Activated naive CD4-positive, alpha-beta T cell treated with anti-CD3 and anti-CD28 coated beads for 36 hours (primary cell): ENCODE results near the gene FGGY. TPM values are rescaled to one million over a fixed set of nuclear protein-coding genes. Genes with fewer than 3 reads are reported as not detected.

Experiments used
- CTCF ChIA-PET: fragments of 350-600 bp; sonication (Branson Sonifier 250); formaldehyde crosslinking; loops from one replicate; lab custom pipeline; 2021; ENCODE audit warnings: antibody characterized with exemption; lab: Charles Lee
- DNase-seq: peaks from one replicate; pipeline ENCODE4 v3.0.0-alpha.2; 2020
- H3K27ac Mint-ChIP-seq: one replicate; pipeline ENCODE4 v1.8.0; 2021; ENCODE audit warnings: mild to moderate bottlenecking, mixed read lengths
- H3K27me3 Mint-ChIP-seq: one replicate; pipeline ENCODE4 v1.8.0; 2021; ENCODE audit warnings: low read depth, mixed read lengths
- H3K36me3 Mint-ChIP-seq: one replicate; pipeline ENCODE4 v1.8.0; 2021; ENCODE audit warnings: low read depth, mixed read lengths
- H3K4me1 Mint-ChIP-seq: one replicate; pipeline ENCODE4 v1.8.0; 2021; ENCODE audit warnings: low read depth, mixed read lengths
- H3K4me3 Mint-ChIP-seq: one replicate; pipeline ENCODE4 v1.8.0; 2021; ENCODE audit warnings: mild to moderate bottlenecking, moderate library complexity, mixed read lengths
- H3K9me3 Mint-ChIP-seq: one replicate; pipeline ENCODE4 v1.8.0; 2021; ENCODE audit warnings: mixed read lengths
- intact Hi-C: fragments of 100-400 bp; cut with micrococcal nuclease; formaldehyde crosslinking; loops from one replicate; pipeline ENCODE4 v1.15.1; 2023
- total RNA-seq, 2 experiments: library from RNA; stranded (reverse); gene quantifications; one replicate each; pipeline ENCODE4 v1.2.3, GENCODE V29; 2021

Gene FGGY
- total RNA-seq, 2 experiments from 2014 or later, result 9.8 to 10.9 TPM

DNA sequence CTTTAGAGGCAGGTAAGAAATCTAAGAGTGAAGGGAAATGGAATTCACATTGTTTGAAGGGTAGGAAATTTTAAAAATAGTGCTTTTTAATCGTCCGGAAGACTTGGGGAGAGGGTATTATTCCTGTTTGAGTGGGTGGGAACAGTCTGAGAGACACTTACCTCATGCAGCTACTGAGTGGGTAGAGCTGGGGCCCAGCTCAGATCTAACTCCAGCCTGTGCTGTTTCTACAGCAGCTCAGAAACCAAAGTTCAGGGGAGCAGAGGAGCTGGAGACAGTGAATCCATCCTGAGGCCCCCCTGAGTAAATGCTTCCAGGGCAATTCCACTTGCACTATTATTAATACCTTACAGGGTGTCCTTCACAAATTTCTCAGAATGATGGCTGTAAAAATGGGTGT, 63.8 kb downstream of the FGGY start:
- Mint-ChIP-seq H3K4me1 (no peaks in the 10 kb centered on the region), H3K36me3 (peaks cover 3% of the 10 kb centered on the region), H3K4me3 (no peak overlapping the region), H3K9me3 (no peaks in the 10 kb centered on the region), H3K27ac (no peak overlapping the region), H3K27me3 (no peaks in the 10 kb centered on the region)
- CTCF ChIA-PET, result no interaction called here
- intact Hi-C loops, result no loop called here
- DNase-seq, result no peak

DNA sequence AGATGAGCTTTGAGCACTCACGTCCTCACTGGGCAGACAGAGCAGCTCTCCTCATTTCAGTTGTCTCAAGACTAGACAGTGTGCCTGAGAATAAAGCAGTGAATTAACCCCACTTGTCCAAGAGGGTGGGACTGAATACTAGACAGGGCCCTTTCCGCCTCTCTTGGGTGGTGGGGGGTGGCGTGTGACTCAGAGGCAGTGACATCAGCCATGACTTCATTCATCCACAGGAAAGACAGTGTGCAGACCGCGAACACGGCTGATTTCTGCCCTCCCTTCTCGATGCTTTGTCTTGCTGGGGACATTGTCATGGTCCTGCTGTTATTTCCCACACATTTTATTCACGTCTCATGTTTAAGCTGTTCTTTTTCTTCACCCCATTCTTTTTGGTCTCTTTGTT, 64.9 kb downstream of the FGGY start:
- H3K36me3 Mint-ChIP-seq, result peaks cover 3% of the 10 kb centered on the region
- no peaks in the 10 kb centered on the region for H3K4me1 Mint-ChIP-seq
- CTCF ChIA-PET, result no interaction called here
- no peak overlapping the region for H3K27ac Mint-ChIP-seq
- intact Hi-C loops, result no loop called here
- DNase-seq, result no peak
- no peaks in the 10 kb centered on the region for H3K27me3 Mint-ChIP-seq
- no peak overlapping the region for H3K4me3 Mint-ChIP-seq
- no peaks in the 10 kb centered on the region for H3K9me3 Mint-ChIP-seq

DNA sequence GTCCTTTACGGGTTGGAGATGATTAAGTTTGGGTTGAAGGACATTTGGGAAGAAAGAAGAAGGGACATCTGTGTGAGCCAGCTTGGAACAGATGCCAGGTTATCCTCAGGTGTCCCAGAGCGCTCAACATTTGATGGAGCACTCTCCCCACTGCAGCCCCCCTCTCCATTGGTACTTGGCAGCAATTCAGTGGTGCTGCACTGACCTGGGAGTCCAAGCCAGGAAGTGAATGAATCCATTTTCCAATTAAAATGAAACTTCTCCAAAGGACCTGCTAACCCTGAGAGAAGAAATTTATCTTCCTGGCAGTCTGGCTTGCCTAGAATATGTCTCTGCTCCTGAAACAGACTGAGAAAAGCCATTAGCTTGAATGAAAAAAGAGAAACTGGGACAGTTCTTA, 67.1 kb downstream of the FGGY start:
- intact Hi-C loops, result no loop called here
- no peak overlapping the region for H3K27ac Mint-ChIP-seq
- no peak for DNase-seq
- no peaks in the 10 kb centered on the region for H3K9me3 Mint-ChIP-seq
- CTCF ChIA-PET, result no interaction called here
- H3K27me3 Mint-ChIP-seq, result no peaks in the 10 kb centered on the region
- no peak overlapping the region for H3K4me3 Mint-ChIP-seq
- no peaks in the 10 kb centered on the region for H3K4me1 Mint-ChIP-seq
- peaks cover 4% of the 10 kb centered on the region for H3K36me3 Mint-ChIP-seq

DNA sequence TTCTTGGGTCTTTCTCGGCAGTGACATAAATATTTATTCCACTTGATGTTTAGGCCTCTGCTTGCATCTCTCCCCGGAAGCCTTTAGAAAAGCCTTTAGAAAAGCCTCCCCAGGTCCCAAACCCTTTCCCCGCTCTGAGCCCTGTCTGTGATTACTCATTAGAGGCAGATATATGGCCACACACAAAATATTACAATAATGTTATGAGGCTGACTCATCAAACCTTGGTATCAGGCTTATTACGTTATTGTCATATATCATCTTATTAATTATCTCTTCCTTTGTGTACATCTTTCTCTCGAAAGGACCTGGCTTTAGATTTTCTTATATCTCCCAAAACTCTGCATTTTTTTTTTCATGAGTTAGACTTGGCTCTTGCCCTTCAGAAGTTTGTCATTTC, 69.5 kb downstream of the FGGY start:
- CTCF ChIA-PET, result no interaction called here
- Mint-ChIP-seq H3K27me3 (no peaks in the 10 kb centered on the region), H3K36me3 (peaks cover 4% of the 10 kb centered on the region), H3K27ac (no peak overlapping the region), H3K9me3 (peaks cover 2% of the 10 kb centered on the region), H3K4me1 (no peaks in the 10 kb centered on the region), H3K4me3 (no peak overlapping the region)
- DNase-seq, result no peak
- intact Hi-C loops, result no loop called here

DNA sequence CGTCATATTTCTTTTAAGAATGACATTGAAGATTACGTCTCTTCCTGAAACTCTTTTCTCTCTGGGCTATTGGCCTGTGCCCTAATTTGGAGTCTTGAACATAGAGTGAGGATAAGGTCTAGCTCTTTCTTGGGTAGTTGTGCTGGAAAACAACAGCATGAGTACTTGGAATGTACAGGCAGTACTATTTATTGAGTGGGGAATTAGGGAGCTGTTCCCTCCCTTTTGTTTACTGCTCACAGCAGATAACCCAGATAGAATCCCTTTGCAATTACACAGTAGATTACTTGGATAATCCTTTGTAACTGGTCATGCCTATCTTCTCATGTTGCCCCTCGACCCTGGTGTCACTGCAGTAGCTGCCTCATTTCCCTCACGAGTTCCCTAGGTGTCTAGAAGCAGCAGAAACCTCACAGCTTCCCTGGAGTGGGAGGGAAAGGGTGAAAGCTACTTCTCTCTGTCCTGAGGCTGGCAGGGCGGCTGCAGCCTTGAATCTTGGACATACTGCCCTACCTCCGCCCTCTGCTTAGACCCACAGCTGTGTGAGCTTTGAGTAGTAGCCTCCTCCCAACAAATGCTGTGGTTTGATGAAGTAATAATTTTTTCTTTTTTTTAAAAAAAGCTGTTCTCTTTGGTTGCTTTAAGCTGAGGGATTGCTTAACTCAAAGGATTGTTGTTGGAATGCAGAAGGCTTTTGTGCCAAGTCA, 70.6 kb downstream of the FGGY start:
- peaks cover 5% of the 10 kb centered on the region for H3K9me3 Mint-ChIP-seq
- CTCF ChIA-PET, result no interaction called here
- H3K36me3 Mint-ChIP-seq, result peaks cover 2% of the 10 kb centered on the region

DNA sequence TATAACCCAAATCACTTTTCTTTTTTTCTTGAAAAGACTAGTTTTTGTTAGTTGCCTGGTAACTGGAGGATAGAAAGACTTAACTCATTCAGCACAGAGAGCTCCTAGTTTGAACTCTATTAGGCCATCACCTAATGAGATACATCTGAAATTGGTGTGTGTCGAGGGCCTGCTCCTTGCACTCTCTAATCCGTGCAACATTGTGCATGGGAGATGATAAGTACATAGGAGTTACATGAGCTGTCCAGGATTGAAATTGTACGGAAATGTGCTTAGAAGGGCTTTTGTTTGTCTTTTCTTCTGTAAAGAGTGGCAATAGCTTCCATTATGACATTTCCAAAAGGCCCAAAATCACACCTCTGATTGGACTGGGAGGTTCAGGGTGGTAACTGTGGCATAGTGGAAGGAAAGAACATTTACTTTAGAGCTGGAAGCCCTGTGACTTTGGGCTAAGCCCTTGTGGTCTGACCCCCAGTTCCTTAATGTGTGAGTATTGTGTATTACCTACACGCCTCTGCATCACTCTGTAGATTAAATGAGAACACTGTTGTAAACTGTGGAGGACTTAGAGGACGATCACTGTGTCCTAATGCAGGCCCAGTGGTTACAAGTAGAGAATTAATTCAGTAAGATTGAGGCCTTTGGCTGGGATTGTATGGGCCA, 71.2 kb downstream of the FGGY start:
- no peak overlapping the region for H3K4me3 Mint-ChIP-seq
- no peaks in the 10 kb centered on the region for H3K4me1 Mint-ChIP-seq
- CTCF ChIA-PET, result no interaction called here
- peaks cover 2% of the 10 kb centered on the region for H3K36me3 Mint-ChIP-seq
- no peak overlapping the region for H3K27ac Mint-ChIP-seq
- no peaks in the 10 kb centered on the region for H3K27me3 Mint-ChIP-seq
- intact Hi-C loops, result no loop called here
- H3K9me3 Mint-ChIP-seq, result peaks cover 5% of the 10 kb centered on the region
- DNase-seq, result no peak

More for the DNA sequence above, 70.6 kb downstream of the FGGY start:
- intact Hi-C loops, result no loop called here
- H3K27ac Mint-ChIP-seq, result no peak overlapping the region
- no peak overlapping the region for H3K4me3 Mint-ChIP-seq
- no peaks in the 10 kb centered on the region for H3K27me3 Mint-ChIP-seq
- H3K4me1 Mint-ChIP-seq, result no peaks in the 10 kb centered on the region
- DNase-seq, result no peak

DNA sequence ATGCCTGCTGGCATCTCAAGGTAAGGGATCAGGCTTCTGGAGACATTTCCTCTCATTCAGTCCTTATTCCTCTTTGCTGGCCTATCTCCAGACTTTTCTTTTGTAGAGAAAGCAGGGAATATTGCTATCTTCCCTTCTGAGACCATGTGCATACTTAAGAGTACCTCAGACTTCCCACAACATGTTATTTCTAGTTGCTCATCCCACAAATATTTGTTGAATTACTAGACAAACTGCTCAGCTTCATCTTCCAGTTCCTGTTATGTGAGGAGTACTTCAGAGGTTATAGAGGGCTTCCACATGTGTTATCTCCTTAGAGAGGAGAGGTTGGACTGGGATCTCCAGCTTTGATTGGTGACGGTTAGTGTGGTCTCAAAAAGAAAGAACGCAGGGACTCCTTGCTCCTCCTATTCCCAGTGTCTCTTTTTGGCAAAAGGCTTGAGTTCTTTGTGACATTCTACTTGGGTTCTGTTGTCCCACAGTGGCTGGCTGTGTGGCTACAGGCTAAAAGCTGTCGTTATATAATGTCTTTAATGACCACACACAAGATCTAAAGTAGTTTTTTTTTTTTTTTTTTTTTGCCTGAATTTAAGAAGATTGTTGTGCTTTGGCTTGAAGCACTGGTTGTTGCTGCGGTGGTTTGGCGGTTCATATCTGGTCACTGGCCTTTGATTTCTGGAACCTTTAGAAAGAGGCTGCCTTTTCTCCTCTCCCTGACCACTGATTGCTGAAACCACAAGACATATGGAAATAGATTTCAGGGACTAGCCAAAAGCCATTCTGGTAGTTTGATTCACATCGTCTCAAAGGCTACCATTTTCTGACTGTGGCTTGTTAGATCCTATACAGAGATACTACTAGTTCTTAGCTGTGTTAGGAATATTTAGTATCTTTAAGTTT, 78.7 kb downstream of the FGGY start:
- intact Hi-C loops, result no loop called here
- CTCF ChIA-PET, result interaction anchor here (0.7 kb wide), 1 partner anchor 47 kb away, joined by 6 read pairs; no protein-coding TSS in a partner anchor
- no peak overlapping the region for H3K4me3 Mint-ChIP-seq
- no peak overlapping the region for H3K27ac Mint-ChIP-seq
- H3K4me1 Mint-ChIP-seq, result no peaks in the 10 kb centered on the region
- H3K27me3 Mint-ChIP-seq, result no peaks in the 10 kb centered on the region
- peaks cover 12% of the 10 kb centered on the region for H3K36me3 Mint-ChIP-seq
- peaks cover 10% of the 10 kb centered on the region for H3K9me3 Mint-ChIP-seq
- no peak for DNase-seq

DNA sequence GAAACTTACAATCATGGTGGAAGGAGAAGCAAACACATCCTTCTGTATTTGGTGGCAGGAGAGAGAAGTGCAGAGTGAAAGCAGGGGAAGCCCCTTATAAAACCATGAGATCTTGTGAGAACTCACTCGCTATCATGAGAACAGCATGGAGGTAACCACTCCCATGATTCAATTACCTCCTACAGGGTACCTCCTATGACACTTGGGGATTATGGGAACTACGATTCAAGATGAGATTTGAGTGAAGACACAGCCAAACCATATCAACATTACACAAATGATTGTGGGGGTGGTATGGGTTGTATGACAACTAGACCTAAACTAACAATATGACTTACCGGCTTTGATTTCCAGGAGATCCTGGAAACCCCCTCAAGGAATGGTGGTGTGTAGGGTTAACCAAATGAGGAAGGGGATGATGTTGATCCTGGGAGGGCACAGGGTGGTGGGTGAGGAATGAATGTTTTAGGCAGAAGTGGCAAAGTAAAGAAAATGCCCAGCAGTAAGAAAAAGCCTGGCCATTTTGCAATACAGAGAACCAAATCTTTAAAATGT, 80.5 kb downstream of the FGGY start:
- intact Hi-C loops, result no loop called here
- CTCF ChIA-PET, result no interaction called here
- peaks cover 8% of the 10 kb centered on the region for H3K9me3 Mint-ChIP-seq
- no peak overlapping the region for H3K4me3 Mint-ChIP-seq
- H3K36me3 Mint-ChIP-seq, result peaks cover 14% of the 10 kb centered on the region
- no peaks in the 10 kb centered on the region for H3K4me1 Mint-ChIP-seq
- no peaks in the 10 kb centered on the region for H3K27me3 Mint-ChIP-seq
- no peak for DNase-seq
- H3K27ac Mint-ChIP-seq, result no peak overlapping the region

DNA sequence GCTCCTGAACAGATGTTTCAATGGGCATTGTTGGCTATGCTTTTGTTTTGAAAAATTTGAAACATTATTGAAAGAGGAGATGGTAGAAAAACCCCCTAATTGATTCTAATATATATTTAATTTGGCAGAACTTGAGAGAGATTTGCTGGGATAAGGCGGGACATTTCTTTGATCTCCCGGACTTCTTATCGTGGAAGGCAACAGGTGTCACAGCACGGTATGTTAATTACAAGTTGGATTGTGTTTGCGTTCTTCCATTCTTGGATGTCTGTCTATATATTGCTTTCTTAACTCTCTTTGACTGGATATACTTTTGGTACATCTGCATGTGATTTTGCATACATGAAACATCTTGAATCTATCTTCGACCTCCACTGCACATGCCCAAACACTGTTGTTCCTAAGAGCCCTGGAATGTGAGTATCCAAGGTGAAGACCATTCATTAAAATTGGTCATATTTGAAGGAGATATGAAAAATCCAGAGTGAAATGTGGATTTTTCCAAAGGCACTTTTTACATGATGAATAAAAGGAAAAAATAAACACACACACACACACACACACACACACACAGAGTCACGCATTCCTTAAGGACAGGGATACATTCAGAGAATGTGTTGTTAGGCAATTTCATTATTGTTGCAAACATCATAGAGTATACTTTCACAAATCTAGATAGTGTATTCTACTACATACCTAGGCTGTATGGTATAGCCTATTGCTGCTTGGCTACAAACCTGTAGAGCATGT, 81.9 kb downstream of the FGGY start:
- no peak overlapping the region for H3K27ac Mint-ChIP-seq
- DNase-seq, result no peak
- H3K27me3 Mint-ChIP-seq, result no peaks in the 10 kb centered on the region
- H3K4me3 Mint-ChIP-seq, result no peak overlapping the region
- no peaks in the 10 kb centered on the region for H3K4me1 Mint-ChIP-seq
- intact Hi-C loops, result no loop called here
- peaks cover 14% of the 10 kb centered on the region for H3K36me3 Mint-ChIP-seq
- CTCF ChIA-PET, result no interaction called here
- peaks cover 8% of the 10 kb centered on the region for H3K9me3 Mint-ChIP-seq

DNA sequence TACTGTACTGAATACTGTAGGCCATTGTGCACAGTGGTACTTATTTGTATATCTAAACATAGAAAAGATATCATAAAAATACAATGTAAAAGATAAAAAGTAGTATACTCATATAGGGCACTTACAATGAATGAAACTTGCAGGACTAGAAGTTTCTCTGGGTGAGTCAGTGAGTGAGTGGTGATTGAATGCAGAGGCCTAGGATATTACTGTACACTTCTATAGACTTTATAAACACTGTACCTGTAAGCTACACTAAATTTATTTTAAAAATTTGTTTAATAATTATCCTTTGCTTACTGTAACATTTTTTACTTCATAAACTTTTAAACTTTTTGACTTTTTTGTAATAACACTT, 82.5 kb downstream of the FGGY start:
- intact Hi-C loops, result no loop called here

DNA sequence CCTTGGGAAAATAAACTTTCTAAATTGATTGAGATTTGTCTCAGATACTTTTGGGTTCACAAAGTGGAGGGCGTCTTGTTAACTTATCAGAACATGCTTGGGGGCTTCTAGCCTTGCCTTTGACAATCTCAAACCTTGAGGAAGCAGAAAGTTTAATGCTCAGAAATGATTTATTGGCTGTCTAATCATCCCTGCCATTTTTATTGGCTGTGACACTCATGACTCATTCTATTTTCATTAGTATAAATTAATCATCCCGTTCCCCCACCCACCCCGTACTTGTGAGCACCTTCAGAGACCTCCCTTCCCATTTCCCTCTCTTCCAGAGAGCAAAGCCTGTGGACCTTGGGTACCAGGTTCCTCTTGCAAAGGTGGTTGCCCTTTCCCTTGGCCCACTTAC, 87.1 kb downstream of the FGGY start:
- intact Hi-C loops, result no loop called here
- Mint-ChIP-seq H3K4me1 (peaks cover 2% of the 10 kb centered on the region), H3K27me3 (no peaks in the 10 kb centered on the region), H3K9me3 (peaks cover 1% of the 10 kb centered on the region), H3K27ac (no peak overlapping the region), H3K36me3 (peaks cover 7% of the 10 kb centered on the region), H3K4me3 (no peak overlapping the region)
- no peak for DNase-seq
- CTCF ChIA-PET, result no interaction called here

More for the DNA sequence above, 82.5 kb downstream of the FGGY start:
- Mint-ChIP-seq H3K27me3 (no peaks in the 10 kb centered on the region), H3K27ac (no peak overlapping the region), H3K4me1 (peaks cover 2% of the 10 kb centered on the region), H3K36me3 (peaks cover 14% of the 10 kb centered on the region), H3K9me3 (peaks cover 8% of the 10 kb centered on the region), H3K4me3 (no peak overlapping the region)
- CTCF ChIA-PET, result no interaction called here
- DNase-seq, result no peak

DNA sequence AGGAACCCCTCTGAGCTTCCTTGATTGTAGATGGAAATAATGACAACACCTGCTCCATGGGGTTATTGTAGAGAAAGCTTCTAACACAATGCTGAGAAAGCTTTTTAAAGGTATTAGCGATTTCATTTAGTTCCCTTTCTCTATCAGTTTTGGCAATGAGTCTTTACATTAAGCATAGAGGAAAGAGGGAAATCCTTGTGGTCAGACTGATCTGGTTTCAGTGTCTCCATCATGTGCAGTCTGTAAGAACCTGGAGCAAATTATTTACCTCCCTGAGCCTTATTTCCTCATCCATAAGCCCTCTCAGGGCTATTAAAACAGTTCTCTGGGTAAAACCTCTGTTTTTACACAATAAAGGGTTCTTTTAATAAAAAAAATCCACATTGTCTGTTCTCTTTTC, 87.5 kb downstream of the FGGY start:
- Mint-ChIP-seq H3K4me3 (no peak overlapping the region), H3K27me3 (no peaks in the 10 kb centered on the region), H3K27ac (no peak overlapping the region), H3K9me3 (peaks cover 1% of the 10 kb centered on the region), H3K36me3 (peaks cover 7% of the 10 kb centered on the region), H3K4me1 (peaks cover 2% of the 10 kb centered on the region)
- CTCF ChIA-PET, result no interaction called here
- DNase-seq, result no peak
- intact Hi-C loops, result no loop called here
